Esophagus squamous epithelium (tissue), 5 donors: ENCODE measurements around the gene PRR5L. TPM values are rescaled to one million over a fixed set of nuclear protein-coding genes. Genes with fewer than 3 reads are reported as not detected.

Experiments
- DNase-seq: peaks from one replicate; lab custom pipeline; 2025; lab: John Stamatoyannopoulos, UW
- H3K27ac ChIP-seq, 4 donors: fragments of 200-600 bp; sonication (generic); one replicate each; pipeline ENCODE4 v1.5.1; 2016 to 2019; ENCODE audit warnings: mild to moderate bottlenecking in 1 of 4
- H3K27me3 ChIP-seq, 4 donors: fragments of 200-600 bp; sonication (generic); 1 replicate in 3 of 4; 2 replicates in 1 of 4; pipeline versions ENCODE4 v1.5.1 to v1.6.0; 2017 to 2021; ENCODE audit warnings: antibody characterized with exemption in 1 of 4
- H3K36me3 ChIP-seq, 3 donors: fragments of 200-600 bp; sonication (generic); one replicate each; pipeline ENCODE4 v1.5.1; 2016 to 2019
- H3K4me1 ChIP-seq, 3 donors: fragments of 200-600 bp; sonication (generic); one replicate each; pipeline ENCODE4 v1.5.1; 2017 to 2019
- H3K4me3 ChIP-seq, 4 donors: fragments of 200-600 bp; sonication (generic); 1 replicate in 3 of 4; 2 replicates in 1 of 4; pipeline ENCODE4 v1.5.1; 2016 to 2019; ENCODE audit warnings: mild to moderate bottlenecking in 2 of 4, moderate library complexity in 1 of 4
- H3K9me3 ChIP-seq, 3 donors: fragments of 200-600 bp; sonication (generic); one replicate each; pipeline ENCODE4 v1.5.1; 2016 to 2019
- POLR2A ChIP-seq, 4 donors: fragments of 450-650 bp; IDR thresholded peaks; one replicate each; pipeline ENCODE4 v1.6.1; 2017; ENCODE audit warnings: antibody characterized with exemption in 4 of 4, mild to moderate bottlenecking in 4 of 4, moderate library complexity in 3 of 4
- WGBS, 2 donors: methylation state at CpG; one replicate each; pipeline ENCODE4 v1.1.5; 2018; 5-methylcytosine and 5-hydroxymethylcytosine counted together
- intact Hi-C: fragments of 100-400 bp; cut with DNase I; formaldehyde crosslinking; loops from one replicate; pipeline ENCODE4 v1.15.0; 2022
- total RNA-seq, 4 donors: library from RNA; depleted of rRNA; stranded (reverse); fragments of >200 nt; gene quantifications; one replicate each; pipeline ENCODE4 v1.1.0, GENCODE V29; 2016
- TF ChIP-seq, protein P1 (sequence below), 6 experiments: fragments of 450-650 bp in 4 of 6; fragments of 200-600 bp in 2 of 6; sonication (generic) in 2 of 6; IDR thresholded peaks; one replicate each; pipeline ENCODE4 v1.5.1; 2016 to 2019; ENCODE audit warnings: antibody characterized with exemption in 6 of 6, mild to moderate bottlenecking in 4 of 6, moderate library complexity in 4 of 6
- donor health status: DM: yes; HTN: yes; CAD: no.

PRR5L gene
- total RNA-seq, 4 donors from 2014 or later, result 1.4 to 5.7 (median 1.8) TPM

DNA sequence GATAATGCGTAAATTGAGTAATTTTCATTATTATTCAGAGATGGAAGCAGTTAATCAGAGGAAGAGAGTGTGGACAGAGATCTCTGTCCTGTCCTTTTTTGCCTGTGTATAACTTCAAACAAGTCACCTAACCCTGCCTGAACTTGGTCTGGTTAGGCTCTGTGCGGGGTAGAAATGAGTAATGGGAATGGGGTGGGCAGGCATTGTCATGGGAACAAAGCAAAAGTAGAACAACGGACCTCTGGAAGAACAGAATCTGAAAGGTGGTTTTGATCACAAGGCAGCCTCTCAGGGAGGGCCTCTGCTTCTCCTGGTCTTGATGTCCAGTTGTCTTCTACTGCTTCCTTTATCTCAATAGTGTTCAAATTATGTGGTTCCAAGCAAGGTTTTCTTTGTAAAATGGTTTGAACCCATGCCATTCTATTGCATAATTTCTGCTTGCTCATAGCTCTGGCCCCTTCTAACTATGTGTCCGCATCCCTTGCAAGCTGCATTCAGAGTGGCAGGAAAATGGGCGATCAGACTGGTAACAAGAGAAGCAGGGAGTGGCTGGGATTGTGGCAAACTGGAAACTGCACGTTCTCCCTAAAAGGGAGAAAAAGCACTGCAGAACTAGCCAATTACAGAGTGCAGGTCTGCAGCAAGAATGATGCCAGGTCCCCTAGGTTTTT is 76.1 kb downstream of the PRR5L start:
- intact Hi-C loops, result no loop called here
- H3K36me3 ChIP-seq, result no peaks in the 10 kb centered on the region
- H3K27me3 ChIP-seq, result peaks cover 0 to 48% (median 0%) of the 10 kb centered on the region in 4 donors
- H3K9me3 ChIP-seq, result no peaks in the 10 kb centered on the region
- no peak overlapping the region for H3K27ac ChIP-seq
- no peak overlapping the region for H3K4me3 ChIP-seq
- WGBS, 2 donors, result 42 to 68% methylated on average over 4 to 6 of the region's 6 CpGs
- no peak for DNase-seq
- no peak for TF ChIP-seq POLR2A (IDR thresholded peaks at IDR 0.05)
- TF ChIP-seq, protein P1, sequence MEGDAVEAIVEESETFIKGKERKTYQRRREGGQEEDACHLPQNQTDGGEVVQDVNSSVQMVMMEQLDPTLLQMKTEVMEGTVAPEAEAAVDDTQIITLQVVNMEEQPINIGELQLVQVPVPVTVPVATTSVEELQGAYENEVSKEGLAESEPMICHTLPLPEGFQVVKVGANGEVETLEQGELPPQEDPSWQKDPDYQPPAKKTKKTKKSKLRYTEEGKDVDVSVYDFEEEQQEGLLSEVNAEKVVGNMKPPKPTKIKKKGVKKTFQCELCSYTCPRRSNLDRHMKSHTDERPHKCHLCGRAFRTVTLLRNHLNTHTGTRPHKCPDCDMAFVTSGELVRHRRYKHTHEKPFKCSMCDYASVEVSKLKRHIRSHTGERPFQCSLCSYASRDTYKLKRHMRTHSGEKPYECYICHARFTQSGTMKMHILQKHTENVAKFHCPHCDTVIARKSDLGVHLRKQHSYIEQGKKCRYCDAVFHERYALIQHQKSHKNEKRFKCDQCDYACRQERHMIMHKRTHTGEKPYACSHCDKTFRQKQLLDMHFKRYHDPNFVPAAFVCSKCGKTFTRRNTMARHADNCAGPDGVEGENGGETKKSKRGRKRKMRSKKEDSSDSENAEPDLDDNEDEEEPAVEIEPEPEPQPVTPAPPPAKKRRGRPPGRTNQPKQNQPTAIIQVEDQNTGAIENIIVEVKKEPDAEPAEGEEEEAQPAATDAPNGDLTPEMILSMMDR (IDR thresholded peaks at IDR 0.05), result no peak
- H3K4me1 ChIP-seq, result peaks cover 0 to 18% (median 5%) of the 10 kb centered on the region in 3 donors

DNA sequence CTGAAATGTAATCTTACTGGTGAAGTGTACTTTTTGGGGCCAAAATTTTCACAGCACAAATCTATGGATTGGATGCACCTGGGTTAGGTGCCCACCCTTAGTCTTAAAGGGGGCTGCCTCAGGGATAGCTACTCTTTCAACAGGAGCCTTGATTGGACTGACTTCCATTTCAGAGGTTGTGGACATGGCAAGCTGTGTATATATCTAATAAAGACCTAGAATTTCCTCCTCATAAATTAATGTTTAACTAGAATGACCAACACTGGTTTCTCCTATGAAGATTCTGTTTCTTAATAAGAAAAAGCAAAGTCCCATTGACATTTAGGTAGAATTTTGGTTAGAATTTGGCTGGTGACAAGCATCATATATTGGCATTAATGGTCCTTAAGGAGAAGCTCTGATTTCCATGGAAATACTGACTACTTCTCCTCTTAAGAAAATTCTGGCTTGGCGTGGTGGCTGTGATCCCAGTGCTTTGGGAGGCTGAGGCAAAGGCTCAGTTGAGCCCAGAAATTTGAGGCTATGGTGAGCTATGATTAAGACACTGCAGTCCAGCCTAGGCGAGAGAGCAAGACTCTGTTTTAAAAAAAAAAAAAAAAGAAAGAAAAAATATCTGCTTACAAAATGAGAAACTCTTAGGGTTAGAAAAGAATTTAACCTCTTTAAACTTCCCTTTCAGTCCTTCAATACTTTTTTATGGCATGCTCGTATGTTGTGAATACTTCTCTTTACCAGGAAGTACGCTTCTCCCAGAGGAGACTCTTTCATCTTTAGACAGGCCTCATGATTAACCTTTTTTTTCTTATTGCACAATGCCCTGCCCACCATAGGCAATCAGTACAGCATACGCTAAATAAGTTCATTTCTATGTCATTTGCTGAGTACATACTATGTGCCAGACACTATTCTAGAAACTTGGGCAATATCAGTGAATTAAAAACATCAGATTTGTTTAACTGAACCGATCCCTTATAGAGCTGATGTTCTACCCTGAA is 77.2 kb downstream of the PRR5L start:
- peaks cover 0 to 27% (median 11%) of the 10 kb centered on the region in 3 donors for H3K4me1 ChIP-seq
- no peaks in the 10 kb centered on the region for H3K9me3 ChIP-seq
- intact Hi-C loops, result no loop called here
- H3K4me3 ChIP-seq, result no peak overlapping the region
- H3K36me3 ChIP-seq, result no peaks in the 10 kb centered on the region
- no peak for DNase-seq
- peaks cover 0 to 59% (median 0%) of the 10 kb centered on the region in 4 donors for H3K27me3 ChIP-seq
- TF ChIP-seq, protein P1 (IDR thresholded peaks at IDR 0.05), result no peak
- TF ChIP-seq POLR2A (IDR thresholded peaks at IDR 0.05), result no peak
- H3K27ac ChIP-seq, result no peak overlapping the region
- 62 to 69% methylated on average over 6 of the region's 6 CpGs for WGBS, 2 donors

DNA sequence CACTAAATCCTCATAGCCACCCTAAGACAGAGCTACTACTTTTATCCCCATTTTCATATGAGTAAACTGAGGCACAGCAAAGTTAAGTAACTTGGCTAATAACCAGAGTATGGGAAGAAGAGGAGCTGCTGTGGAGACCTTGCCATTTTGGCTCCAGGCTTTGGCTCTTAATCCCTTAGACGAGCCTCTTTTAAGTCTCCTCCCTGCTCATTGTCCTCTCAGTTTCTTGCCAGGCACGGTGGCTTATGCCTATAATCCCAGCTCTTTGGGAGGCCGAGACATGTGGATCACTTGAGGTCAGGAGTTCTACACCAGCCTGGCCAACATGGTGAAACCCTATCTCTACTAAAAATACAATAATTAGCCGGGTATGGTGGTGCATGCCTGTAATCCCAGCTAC is 78.6 kb downstream of the PRR5L start:
- intact Hi-C loops, result no loop called here
- H3K9me3 ChIP-seq, result no peaks in the 10 kb centered on the region
- H3K27me3 ChIP-seq, result peaks cover 0 to 67% (median 0%) of the 10 kb centered on the region in 4 donors
- 33 to 60% methylated on average over 3 to 4 of the region's 4 CpGs for WGBS, 2 donors
- no peak for TF ChIP-seq POLR2A (IDR thresholded peaks at IDR 0.05)
- TF ChIP-seq, protein P1 (IDR thresholded peaks at IDR 0.05), result no peak
- no peak overlapping the region for H3K4me3 ChIP-seq
- no peaks in the 10 kb centered on the region for H3K36me3 ChIP-seq
- peaks cover 0 to 27% (median 11%) of the 10 kb centered on the region in 3 donors for H3K4me1 ChIP-seq
- no peak for DNase-seq
- H3K27ac ChIP-seq, result no peak overlapping the region

- Histone ChIP-seq H3K27me3 (peaks cover 0 to 67% (median 0%) of the 10 kb centered on the region in 4 donors), H3K36me3 (no peaks in the 10 kb centered on the region), H3K27ac (no peak overlapping the region), H3K4me1 (peaks cover 0 to 27% (median 11%) of the 10 kb centered on the region in 3 donors), H3K9me3 (no peaks in the 10 kb centered on the region), H3K4me3 (peak overlapping the region in 3 of 4 donors; percentile 52 to 78 (median 63))
- DNase-seq, result no peak
- intact Hi-C loops, result no loop called here
- TF ChIP-seq, protein P1 (IDR thresholded peaks at IDR 0.05), result no peak
- no peak for TF ChIP-seq POLR2A (IDR thresholded peaks at IDR 0.05)
- WGBS, 2 donors, result 53 to 66% methylated on average over 8 to 9 of the region's 9 CpGs
Observed at GRCh38 chr11:36375353-36376008, 79.4 kb downstream of the PRR5L start.
